HUES48 (cell line): ENCODE measurements around the gene ZC3H15.
"Not testable (repeated sequence)": the region's sequence is repeated elsewhere in the genome, so short reads cannot be mapped to it uniquely, and the experiment has no call there.

Source experiments
- H3K27ac ChIP-seq: one replicate; pipeline ENCODE4 v1.7.0; 2013; ENCODE audit warnings: low read depth, low read length, inconsistent platforms
- H3K27me3 ChIP-seq: 2 replicates; pipeline ENCODE4 v1.6.1; 2013; ENCODE audit warnings: mild to moderate bottlenecking, low read length; ENCODE audit not compliant: control insufficient read depth, insufficient read depth
- H3K36me3 ChIP-seq: 2 replicates; pipeline ENCODE4 v1.6.1; 2013; ENCODE audit warnings: low read length; ENCODE audit not compliant: control insufficient read depth, insufficient read depth
- H3K4me1 ChIP-seq: 2 replicates; pipeline ENCODE4 v1.6.1; 2013; ENCODE audit warnings: mild to moderate bottlenecking, low read length; ENCODE audit not compliant: control insufficient read depth, insufficient read depth
- H3K4me3 ChIP-seq: 2 replicates; pipeline ENCODE4 v1.5.1; 2013; ENCODE audit warnings: mild to moderate bottlenecking, low read depth, low read length
- H3K9ac ChIP-seq: 2 replicates; pipeline ENCODE4 v1.6.1; 2013; ENCODE audit warnings: mild to moderate bottlenecking, low read depth, low read length, moderate library complexity
- H3K9me3 ChIP-seq: 2 replicates; pipeline ENCODE4 v1.6.1; 2013; ENCODE audit warnings: low read length; ENCODE audit not compliant: control insufficient read depth, insufficient read depth

ZC3H15 gene

DNA sequence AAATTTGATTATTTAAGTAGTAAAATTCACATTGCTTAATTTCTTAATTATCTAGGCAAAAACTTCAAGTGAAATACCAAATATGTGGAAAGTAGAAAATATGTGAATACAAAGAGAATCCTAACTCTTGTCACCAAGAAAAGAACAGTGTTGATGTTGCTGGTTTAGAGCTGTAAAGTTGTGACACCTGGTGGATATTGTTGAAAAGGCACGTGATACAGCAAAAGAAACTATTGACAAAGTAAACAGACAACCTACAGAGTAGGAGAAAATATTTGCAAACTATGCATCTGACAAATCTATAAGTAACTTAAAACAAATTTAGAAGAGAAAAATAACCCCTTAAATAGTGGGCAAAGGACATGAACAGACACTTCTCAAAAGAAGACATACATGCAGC, 25.6 kb upstream of the ZC3H15 start:
- H3K36me3 ChIP-seq: peaks cover 6% of the 10 kb centered on the region
- H3K4me1 ChIP-seq: no peaks in the 10 kb centered on the region

GRCh38 chr2:186466743-186467142, 19.3 kb upstream of the ZC3H15 start:
- no peaks in the 10 kb centered on the region for H3K36me3 ChIP-seq
- no peak overlapping the region for H3K27ac ChIP-seq
- H3K4me3 ChIP-seq: no peak overlapping the region
- H3K9ac ChIP-seq: no peak overlapping the region
- H3K4me1 ChIP-seq: no peaks in the 10 kb centered on the region
- H3K27me3 ChIP-seq: no peaks in the 10 kb centered on the region
- H3K9me3 ChIP-seq: 0 out of 2 replicates have a peak, but pooled peaks cover 2% of the 10 kb centered on the region

More for the DNA sequence above, 25.6 kb upstream of the ZC3H15 start:
- Histone ChIP-seq H3K9ac (no peak overlapping the region), H3K4me3 (no peak overlapping the region), H3K9me3 (no peaks in the 10 kb centered on the region), H3K27ac (no peak overlapping the region), H3K27me3 (no peaks in the 10 kb centered on the region)

DNA sequence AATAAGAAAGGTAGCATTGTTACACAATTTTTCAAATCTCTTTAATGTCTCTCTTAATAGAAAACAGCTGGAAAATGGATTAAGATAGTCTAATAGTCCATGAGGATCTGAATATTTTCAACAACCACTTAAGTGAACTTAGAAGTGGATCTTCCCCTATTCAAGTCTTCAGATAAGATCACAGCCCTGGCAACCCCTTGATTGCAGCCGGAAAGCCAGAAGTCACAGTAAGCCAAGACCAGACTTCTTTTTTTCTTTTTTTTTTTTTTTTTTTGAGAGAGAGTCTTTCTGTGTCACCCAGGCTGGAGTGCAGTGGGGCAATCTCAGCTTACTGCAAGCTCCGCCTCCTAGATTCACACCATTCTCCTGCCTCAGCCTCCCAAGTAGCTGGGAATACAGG, 18.6 kb upstream of the ZC3H15 start:
- H3K27me3 ChIP-seq: no peaks in the 10 kb centered on the region
- no peak overlapping the region for H3K4me3 ChIP-seq
- no peak overlapping the region for H3K27ac ChIP-seq
- no peak overlapping the region for H3K9ac ChIP-seq
- H3K9me3 ChIP-seq: peaks cover 6% of the 10 kb centered on the region; the same call in 1 of the 2 replicates
- no peaks in the 10 kb centered on the region for H3K36me3 ChIP-seq
- no peaks in the 10 kb centered on the region for H3K4me1 ChIP-seq

- H3K9ac ChIP-seq, H3K4me3 ChIP-seq, H3K27me3 ChIP-seq, H3K36me3 ChIP-seq, H3K27ac ChIP-seq, H3K4me1 ChIP-seq: not testable (repeated sequence)
- peaks cover 12% of the 10 kb centered on the region for H3K9me3 ChIP-seq
Observed at GRCh38 chr2:186472722-186473493, 13.2 kb upstream of the ZC3H15 start.

DNA sequence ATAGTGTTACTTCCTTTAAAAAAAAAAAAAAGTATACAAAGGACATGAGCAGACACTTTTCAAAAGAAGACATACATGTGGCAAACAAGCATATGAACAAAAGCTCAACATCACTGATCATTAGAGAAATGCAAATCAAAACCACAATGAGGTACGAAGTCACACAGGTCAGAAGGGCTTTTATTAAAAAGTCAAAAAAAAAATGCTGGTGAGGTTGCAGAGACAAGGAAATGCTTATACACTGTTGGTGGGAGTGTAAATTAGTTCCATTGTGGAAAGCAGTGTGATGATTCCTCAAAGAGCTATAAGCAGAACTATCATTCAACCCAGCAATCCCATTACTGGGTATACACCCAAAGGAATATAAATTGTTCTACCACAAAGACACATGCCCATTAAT, 11.8 kb upstream of the ZC3H15 start:
- not testable (repeated sequence) for H3K4me1 ChIP-seq, H3K4me3 ChIP-seq, H3K27ac ChIP-seq, H3K36me3 ChIP-seq, H3K9ac ChIP-seq, H3K27me3 ChIP-seq
- H3K9me3 ChIP-seq: peaks cover 12% of the 10 kb centered on the region

- Histone ChIP-seq H3K27me3 (no peaks in the 10 kb centered on the region), H3K4me3 (no peak overlapping the region), H3K9ac (no peak overlapping the region), H3K9me3 (peaks cover 6% of the 10 kb centered on the region; the same call in 1 of the 2 replicates), H3K36me3 (no peaks in the 10 kb centered on the region), H3K27ac (no peak overlapping the region), H3K4me1 (no peaks in the 10 kb centered on the region)
Observed at GRCh38 chr2:186477790-186478189, 8.3 kb upstream of the ZC3H15 start.

DNA sequence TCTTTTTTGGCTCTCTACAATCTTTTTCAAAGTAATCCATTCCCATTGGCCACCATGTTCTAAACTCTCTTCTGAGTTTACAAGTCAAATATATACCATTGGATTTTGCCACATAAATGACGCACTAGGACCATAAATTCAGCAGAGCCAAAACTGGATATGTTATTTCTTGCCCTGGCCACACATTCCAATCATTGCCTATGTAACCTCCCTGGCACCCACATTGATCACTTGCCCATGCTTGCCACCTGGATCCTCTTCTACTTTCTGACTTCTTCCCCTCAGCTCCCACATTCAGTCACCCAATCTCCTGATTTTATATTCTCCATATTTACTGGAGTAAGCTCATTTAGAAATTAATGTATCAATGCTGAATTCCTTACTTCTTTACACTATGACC, 5.1 kb upstream of the ZC3H15 start:
- H3K9me3 ChIP-seq: no peaks in the 10 kb centered on the region
- no peak overlapping the region for H3K4me3 ChIP-seq
- H3K4me1 ChIP-seq: peaks cover 8% of the 10 kb centered on the region
- no peaks in the 10 kb centered on the region for H3K36me3 ChIP-seq
- H3K9ac ChIP-seq: no peak overlapping the region
- H3K27me3 ChIP-seq: no peaks in the 10 kb centered on the region
- H3K27ac ChIP-seq: no peak overlapping the region

- no peak overlapping the region for H3K9ac ChIP-seq
- H3K4me1 ChIP-seq: peaks cover 13% of the 10 kb centered on the region
- H3K36me3 ChIP-seq: no peaks in the 10 kb centered on the region
- no peak overlapping the region for H3K27ac ChIP-seq
- H3K9me3 ChIP-seq: no peaks in the 10 kb centered on the region
- H3K27me3 ChIP-seq: no peaks in the 10 kb centered on the region
- H3K4me3 ChIP-seq: 0 out of 2 replicates have a peak overlapping the region, but pooled peaks have one; percentile 16
Observed at GRCh38 chr2:186484062-186484735, 1.9 kb upstream of the ZC3H15 start.

DNA sequence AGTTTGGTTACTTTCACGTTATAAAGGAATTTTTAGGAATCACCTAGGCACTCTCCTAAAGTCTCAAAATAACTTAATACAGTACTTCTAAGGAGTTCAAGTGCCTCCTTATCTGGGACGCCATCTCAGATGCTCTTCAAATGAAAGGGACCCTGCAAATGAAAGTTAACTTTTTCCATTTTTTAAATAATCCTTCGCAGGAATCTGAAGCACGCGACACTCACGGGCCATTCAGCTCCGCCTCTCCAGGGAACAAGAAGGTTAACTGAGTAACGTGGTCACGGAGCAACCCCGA, 537 bp upstream of the ZC3H15 start:
- Histone ChIP-seq H3K27ac (peak overlapping the region; percentile 98), H3K27me3 (no peaks in the 10 kb centered on the region), H3K9me3 (no peaks in the 10 kb centered on the region), H3K36me3 (no peaks in the 10 kb centered on the region), H3K4me3 (peak overlapping the region; percentile 91), H3K9ac (peak overlapping the region; percentile 92), H3K4me1 (peaks cover 19% of the 10 kb centered on the region)

- Histone ChIP-seq H3K9me3 (no peaks in the 10 kb centered on the region), H3K9ac (peak overlapping the region; percentile 92), H3K27me3 (no peaks in the 10 kb centered on the region), H3K4me3 (peak overlapping the region; percentile 91), H3K36me3 (no peaks in the 10 kb centered on the region), H3K27ac (peak overlapping the region; percentile 98), H3K4me1 (peaks cover 19% of the 10 kb centered on the region)
Observed at GRCh38 chr2:186486651-186487647, 889 bp downstream of the ZC3H15 start.
